CD14-positive monocyte (primary cell): Measurements from ENCODE around the gene BRF1. TPM values are rescaled to one million over a fixed set of nuclear protein-coding genes. Genes with fewer than 3 reads are reported as not detected.

Experiments
- DNase-seq, 3 donors: peaks; one replicate each; pipeline ENCODE4 v3.0.0-alpha.2; 2011 to 2022
- H2AFZ ChIP-seq: 2 replicates; pipeline ENCODE4 v1.6.0; 2012; ENCODE audit warnings: mild to moderate bottlenecking, low read depth, low read length, inconsistent platforms; ENCODE audit not compliant: insufficient read depth, poor library complexity, severe bottlenecking
- H3K27ac ChIP-seq, 2 donors: 1 replicate in 1 of 2; 2 replicates in 1 of 2; pipeline ENCODE4 v1.5.1; 2012 to 2013; ENCODE audit warnings: low read length in 2 of 2, control low read depth in 1 of 2, inconsistent platforms in 1 of 2, low read depth in 1 of 2, mild to moderate bottlenecking in 1 of 2
- H3K27me3 ChIP-seq, 2 donors: one replicate each; pipeline versions ENCODE4 v1.6.0 to v1.6.1; 2011 to 2013; ENCODE audit warnings: low read length in 2 of 2; ENCODE audit not compliant: control insufficient read depth in 2 of 2, insufficient read depth in 2 of 2
- H3K36me3 ChIP-seq, 2 donors: replicated peaks in 1 of 2; 1 replicate in 1 of 2; 2 replicates in 1 of 2; pipeline versions ENCODE4 v1.5.1 to v1.6.1; 2012 to 2013; ENCODE audit warnings: low read length in 2 of 2, control low read depth in 1 of 2, inconsistent platforms in 1 of 2, mild to moderate bottlenecking in 1 of 2; ENCODE audit not compliant: insufficient read depth in 2 of 2, control insufficient read depth in 1 of 2
- H3K4me1 ChIP-seq, 2 donors: 1 replicate in 1 of 2; 2 replicates in 1 of 2; pipeline versions ENCODE4 v1.5.1 to v1.6.1; 2012 to 2013; ENCODE audit warnings: low read length in 2 of 2, control low read depth in 1 of 2, inconsistent platforms in 1 of 2, mild to moderate bottlenecking in 1 of 2, moderate library complexity in 1 of 2; ENCODE audit not compliant: insufficient read depth in 2 of 2, control insufficient read depth in 1 of 2
- H3K4me2 ChIP-seq: replicated peaks from 2 replicates; pipeline ENCODE3; 2012; ENCODE audit warnings: low read length, moderate library complexity, mild to moderate bottlenecking; ENCODE audit not compliant: poor library complexity, severe bottlenecking; ENCODE audit errors: extremely low read depth
- H3K4me3 ChIP-seq, 3 experiments: fragments of 200-600 bp in 1 of 3; sonication (generic) in 1 of 3; replicated peaks in 1 of 3; 1 replicate in 2 of 3; 2 replicates in 1 of 3; pipeline ENCODE4 v1.5.1; 2011 to 2013; ENCODE audit warnings: low read length in 3 of 3, mild to moderate bottlenecking in 3 of 3, control low read depth in 2 of 3, low read depth in 2 of 3, inconsistent platforms in 1 of 3, moderate library complexity in 1 of 3
- H3K79me2 ChIP-seq: 2 replicates; pipeline ENCODE4 v1.6.0; 2012; ENCODE audit warnings: mild to moderate bottlenecking, control low read depth, inconsistent platforms, low read length, moderate library complexity; ENCODE audit not compliant: insufficient read depth
- H3K9ac ChIP-seq: 2 replicates; pipeline ENCODE4 v1.6.0; 2017; ENCODE audit warnings: low read length, mild to moderate bottlenecking; ENCODE audit not compliant: insufficient read depth, poor library complexity, severe bottlenecking
- H3K9me3 ChIP-seq, 2 donors: replicated peaks in 1 of 2; 1 replicate in 1 of 2; 2 replicates in 1 of 2; pipeline versions ENCODE4 v1.5.1 to v1.6.1; 2012 to 2013; ENCODE audit warnings: low read length in 2 of 2, control low read depth in 1 of 2; ENCODE audit not compliant: control insufficient read depth in 1 of 2, insufficient read depth in 1 of 2
- H4K20me1 ChIP-seq: 2 replicates; pipeline ENCODE4 v1.6.0; 2012; ENCODE audit warnings: mild to moderate bottlenecking, low read length, control low read depth, moderate library complexity; ENCODE audit not compliant: insufficient read depth
- H3K27ac Mint-ChIP-seq, 7 donors: one replicate each; pipeline ENCODE4 v1.8.0; 2020; ENCODE audit warnings: mild to moderate bottlenecking in 7 of 7, mixed read lengths in 7 of 7, moderate library complexity in 6 of 7, inconsistent platforms in 2 of 7
- H3K27me3 Mint-ChIP-seq, 3 donors: one replicate each; pipeline ENCODE4 v1.8.0; 2021 to 2022; ENCODE audit warnings: low read depth in 3 of 3, mild to moderate bottlenecking in 3 of 3, mixed read lengths in 3 of 3, moderate library complexity in 3 of 3, inconsistent platforms in 1 of 3
- H3K36me3 Mint-ChIP-seq, 2 donors: one replicate each; pipeline ENCODE4 v1.8.0; 2020; ENCODE audit warnings: mixed read lengths in 2 of 2, inconsistent platforms in 1 of 2, mild to moderate bottlenecking in 1 of 2
- H3K4me1 Mint-ChIP-seq: one replicate; pipeline ENCODE4 v1.8.0; 2020; ENCODE audit warnings: mild to moderate bottlenecking, mixed read lengths
- H3K4me3 Mint-ChIP-seq, 2 donors: one replicate each; pipeline ENCODE4 v1.8.0; 2020; ENCODE audit warnings: mild to moderate bottlenecking in 2 of 2, mixed read lengths in 2 of 2, moderate library complexity in 1 of 2
- H3K9me3 Mint-ChIP-seq, 7 donors: one replicate each; pipeline ENCODE4 v1.8.0; 2020 to 2022; ENCODE audit warnings: mixed read lengths in 7 of 7, mild to moderate bottlenecking in 6 of 7, moderate library complexity in 6 of 7, inconsistent platforms in 2 of 7
- CTCF ChIP-seq: fragments of 200-600 bp; IDR thresholded peaks from one replicate; pipeline ENCODE4 v1.8.0; 2022; ENCODE audit warnings: antibody characterized with exemption, mild to moderate bottlenecking
- WGBS: methylation state at CpG from one replicate; pipeline ENCODE4 v1.1.5; 2013; ENCODE audit warnings: missing lambda C conversion rate; ENCODE audit not compliant: insufficient coverage; 5-methylcytosine and 5-hydroxymethylcytosine counted together
- intact Hi-C, 2 donors: fragments of 100-400 bp; cut with micrococcal nuclease; formaldehyde crosslinking; loops; one replicate each; pipeline versions ENCODE4 v1.15.0 to v1.15.1; 2023
- polyA plus RNA-seq, 3 donors: library from polyadenylated mRNA; depleted of rRNA in 1 of 3; unstranded in 2 of 3; stranded (reverse) in 1 of 3; fragments of 300-500 nt in 2 of 3; fragments of >200 nt in 1 of 3; fragmentation: Illumina TruSeq in 2 of 3; gene quantifications; 1 replicate in 2 of 3; 2 replicates in 1 of 3; pipeline ENCODE4 v1.2.3, GENCODE V29; 2012 to 2021

Gene BRF1
- polyA plus RNA-seq, 3 donors = 2.3 to 20.5 (median 2.5) TPM

GRCh38 chr14:105275267-105275946, 25.4 kb downstream of the BRF1 start:
- Mint-ChIP-seq H3K9me3 (no peaks in the 10 kb centered on the region), H3K4me1 (no peaks in the 10 kb centered on the region), H3K27ac (no peak overlapping the region), H3K36me3 (peaks cover 10 to 25% of the 10 kb centered on the region in 2 donors), H3K4me3 (no peak overlapping the region), H3K27me3 (no peaks in the 10 kb centered on the region)
- no peaks in the 10 kb centered on the region for H3K27me3 ChIP-seq
- peaks cover 29% of the 10 kb centered on the region for H3K79me2 ChIP-seq
- no peaks in the 10 kb centered on the region for H3K9me3 ChIP-seq
- peaks cover 4 to 11% of the 10 kb centered on the region in 2 donors for H3K36me3 ChIP-seq
- H3K27ac ChIP-seq = no peak overlapping the region
- no peak overlapping the region for H3K4me2 ChIP-seq
- H4K20me1 ChIP-seq = peaks cover 54% of the 10 kb centered on the region
- no peak for TF ChIP-seq CTCF
- no peaks in the 10 kb centered on the region for H3K4me1 ChIP-seq
- no peak for DNase-seq
- intact Hi-C loops = no loop called here
- 100% methylated on average over 8 of the region's 16 CpGs for WGBS
- H2AFZ ChIP-seq = no peak overlapping the region
- no peak overlapping the region for H3K9ac ChIP-seq
- no peak overlapping the region for H3K4me3 ChIP-seq

- H3K4me1 Mint-ChIP-seq = no peaks in the 10 kb centered on the region
- no peak overlapping the region for H3K4me3 Mint-ChIP-seq
These were observed 26.2 kb downstream of the BRF1 start for GRCh38 chr14:105274637-105275036.

More at GRCh38 chr14:105274637-105275036, 26.2 kb downstream of the BRF1 start:
- Histone ChIP-seq H3K36me3 (peaks cover 4 to 9% of the 10 kb centered on the region in 2 donors), H4K20me1 (peaks cover 48% of the 10 kb centered on the region), H3K4me2 (no peak overlapping the region), H3K79me2 (peaks cover 21% of the 10 kb centered on the region), H3K4me1 (no peaks in the 10 kb centered on the region), H3K4me3 (no peak overlapping the region), H3K9ac (no peak overlapping the region), H2AFZ (no peak overlapping the region), H3K9me3 (no peaks in the 10 kb centered on the region), H3K27me3 (no peaks in the 10 kb centered on the region), H3K27ac (no peak overlapping the region)
- no peak for TF ChIP-seq CTCF
- Mint-ChIP-seq H3K36me3 (peaks cover 8 to 25% of the 10 kb centered on the region in 2 donors), H3K9me3 (no peaks in the 10 kb centered on the region), H3K27me3 (no peaks in the 10 kb centered on the region), H3K27ac (no peak overlapping the region)
- DNase-seq = no peak
- intact Hi-C loops = no loop called here
- WGBS = 96% methylated on average over 3 of the region's 6 CpGs
